GM18868 (cell line): ENCODE measurements around the gene AHRR.
A peak's percentile ranks its signal among the peaks of the same experiment; 100 is the strongest.
"Not testable (repeated sequence)": the region's sequence is repeated elsewhere in the genome, so short reads cannot be mapped to it uniquely, and the experiment has no call there.

Experiments used
- ATAC-seq: cut with Tn5 transposase; IDR thresholded peaks from one replicate; pipeline ENCODE4 v1.9.1; 2021; ENCODE audit warnings: mild to moderate bottlenecking, moderate library complexity; ENCODE audit not compliant: unreplicated experiment

Gene AHRR

GRCh38 chr5:362978-363765, 41.7 kb downstream of the AHRR start:
- no peak for ATAC-seq

- ATAC-seq: no peak
Measured at GRCh38 chr5:364497-364896, 43.0 kb downstream of the AHRR start.

DNA sequence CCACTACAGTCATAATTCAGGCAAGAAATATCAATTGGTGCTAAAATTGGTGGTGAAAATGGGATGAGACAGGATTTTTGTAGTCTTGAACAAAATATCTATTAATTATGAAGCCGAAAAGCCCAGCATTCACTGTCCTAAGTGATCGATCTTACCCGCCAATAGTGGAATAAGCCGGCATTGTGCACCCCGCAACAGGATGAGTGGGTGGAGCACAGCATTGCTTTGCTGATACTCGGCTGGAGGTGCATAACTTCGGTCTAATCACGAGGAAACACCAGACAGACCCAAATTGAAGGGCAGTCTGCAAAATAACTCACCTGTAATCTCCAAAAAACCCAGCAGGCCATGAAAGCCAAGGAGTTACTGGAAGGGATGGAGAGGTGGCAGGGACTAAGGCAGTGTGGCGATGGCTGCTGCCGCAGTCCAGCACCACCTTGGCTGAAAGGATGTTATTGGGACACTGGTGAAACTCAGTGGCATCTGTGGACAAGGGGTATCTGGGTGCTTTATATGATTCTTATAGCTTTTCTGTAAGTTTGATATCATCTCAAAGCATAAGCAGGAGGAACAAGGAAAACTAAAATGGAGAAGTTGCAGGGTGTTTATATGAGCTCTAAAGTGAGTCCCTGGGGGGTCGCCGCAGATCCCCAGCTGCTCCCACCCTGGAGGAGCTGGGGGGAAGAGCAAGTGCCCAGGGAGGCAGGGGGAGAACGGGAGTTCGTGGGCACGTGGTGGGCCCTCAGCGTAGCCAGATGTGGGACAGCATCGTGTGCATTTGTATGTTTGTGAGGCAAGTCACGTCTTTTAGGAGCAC, 45.2 kb downstream of the AHRR start:
- no peak for ATAC-seq

- ATAC-seq: no peak
Measured at GRCh38 chr5:367358-368130, 46.0 kb downstream of the AHRR start.

GRCh38 chr5:368183-369084, 46.9 kb downstream of the AHRR start:
- peak; percentile 75 for ATAC-seq

DNA sequence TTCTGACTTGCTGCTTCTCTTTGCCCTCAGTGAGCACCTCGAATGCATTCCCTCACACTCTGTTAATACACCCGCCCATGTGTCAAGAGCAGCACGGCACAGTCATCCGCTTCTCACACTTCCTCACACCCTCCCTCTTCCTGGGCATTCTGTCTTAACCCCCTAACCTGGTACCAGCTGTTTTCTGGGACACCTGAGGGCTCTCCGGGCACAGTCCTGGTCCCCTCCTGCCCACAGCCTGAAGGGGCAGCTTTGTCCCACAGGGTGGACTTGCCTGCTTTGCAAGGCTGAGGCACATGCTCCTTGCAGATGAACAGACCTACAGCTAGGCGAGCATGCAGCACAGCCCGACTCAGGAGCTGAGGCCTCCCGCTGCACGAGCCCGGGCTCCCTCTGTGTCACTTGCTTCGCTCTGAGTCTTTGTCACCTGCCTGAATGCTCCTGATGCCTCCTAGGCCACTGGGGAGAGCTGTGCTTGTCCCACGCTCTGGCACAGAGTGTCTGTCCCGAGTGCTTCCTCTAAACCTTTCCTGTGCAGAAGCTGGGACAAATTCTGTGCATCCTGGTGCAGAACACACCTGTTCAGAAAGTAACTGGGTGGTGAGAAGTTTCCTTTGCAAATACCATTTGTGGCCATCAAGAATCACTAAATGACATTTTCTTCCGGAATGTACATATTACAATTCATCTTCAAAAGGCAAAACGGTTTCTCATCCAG, 47.8 kb downstream of the AHRR start:
- ATAC-seq: peak; percentile 34

- ATAC-seq: not testable (repeated sequence)
Measured at GRCh38 chr5:369869-370236, 48.3 kb downstream of the AHRR start.

DNA sequence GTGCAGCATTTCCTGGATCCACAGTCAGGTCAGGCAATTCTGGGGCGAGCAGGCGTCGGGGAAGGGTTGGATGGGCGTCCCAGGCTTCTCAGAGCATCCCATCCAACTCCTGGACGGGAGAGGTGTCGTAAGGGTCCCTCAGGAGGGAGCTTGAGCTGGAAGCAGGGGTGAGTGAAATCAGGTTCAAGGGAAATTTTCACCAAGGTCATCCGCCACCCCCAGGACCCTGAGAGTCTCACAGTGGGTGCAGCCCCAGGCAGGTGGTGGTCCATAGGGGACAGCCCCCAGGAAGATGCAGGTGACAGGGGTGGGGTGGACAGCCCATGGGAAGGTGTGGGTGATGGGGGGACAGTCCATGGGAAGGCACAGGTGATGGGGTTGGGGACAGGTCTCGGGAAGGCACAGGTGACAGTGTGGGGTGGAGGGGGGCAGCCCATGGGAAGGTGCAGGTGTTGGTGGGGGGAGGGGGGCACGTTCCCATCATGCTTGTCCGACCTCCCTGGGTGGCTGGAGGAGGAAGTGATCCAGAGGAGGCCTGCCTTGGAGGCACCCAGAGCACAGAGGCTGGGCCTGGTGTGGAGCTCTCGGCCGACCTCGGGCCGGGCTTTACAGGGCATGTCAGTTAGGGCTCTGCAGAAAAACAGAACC, 48.9 kb downstream of the AHRR start:
- ATAC-seq: no peak

- ATAC-seq: no peak
Measured at GRCh38 chr5:370959-371810, 49.7 kb downstream of the AHRR start.

- ATAC-seq: no peak
Measured at GRCh38 chr5:371811-372555, 50.5 kb downstream of the AHRR start.

GRCh38 chr5:372556-372995, 51.1 kb downstream of the AHRR start:
- ATAC-seq: no peak

GRCh38 chr5:372996-373709, 51.6 kb downstream of the AHRR start:
- peak; percentile 2 for ATAC-seq

DNA sequence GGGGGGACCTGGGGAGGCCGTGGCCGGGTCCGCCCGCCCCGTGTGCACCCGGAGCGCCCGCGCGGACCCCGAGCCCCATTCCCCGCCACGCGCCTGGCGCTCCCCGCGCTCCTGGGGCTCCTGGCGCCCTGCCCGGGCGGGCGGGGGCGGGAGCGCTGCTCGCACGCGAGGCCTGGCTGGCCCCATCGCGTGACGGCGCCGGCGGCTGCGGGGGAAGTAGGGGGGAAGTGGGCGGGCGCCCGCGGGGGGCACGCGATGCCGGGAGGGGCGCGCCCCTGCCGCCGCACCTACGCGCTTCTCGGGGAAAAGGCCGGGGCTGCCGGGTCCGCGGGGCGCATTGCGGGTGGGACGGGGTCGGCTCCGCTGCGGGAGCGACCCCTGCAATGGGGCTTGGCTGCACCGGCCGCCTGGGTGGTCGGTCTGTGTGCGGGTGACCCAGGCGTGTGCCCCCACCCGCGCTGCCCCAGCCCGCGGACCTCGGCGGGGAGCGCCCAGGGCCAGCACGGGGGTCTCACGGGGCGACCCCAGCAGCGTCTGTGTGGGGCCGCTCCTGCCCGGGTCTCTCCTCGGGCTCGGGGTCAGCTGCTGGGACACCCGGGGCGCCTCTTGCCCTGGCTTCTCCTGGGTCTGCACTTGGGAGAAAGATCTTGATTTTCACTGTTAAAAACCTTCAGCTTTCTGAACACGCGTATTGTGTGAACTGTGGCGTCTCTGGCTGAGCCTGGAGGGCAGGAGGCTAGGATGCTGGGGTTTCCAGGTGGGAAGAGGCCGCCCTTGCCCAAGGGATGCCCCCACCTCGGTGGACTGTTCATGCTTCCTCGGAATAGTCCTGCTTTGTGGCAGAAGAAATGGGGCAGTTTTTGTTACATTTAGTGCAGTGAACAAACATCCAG, 52.4 kb downstream of the AHRR start:
- peak; percentile 28 for ATAC-seq

DNA sequence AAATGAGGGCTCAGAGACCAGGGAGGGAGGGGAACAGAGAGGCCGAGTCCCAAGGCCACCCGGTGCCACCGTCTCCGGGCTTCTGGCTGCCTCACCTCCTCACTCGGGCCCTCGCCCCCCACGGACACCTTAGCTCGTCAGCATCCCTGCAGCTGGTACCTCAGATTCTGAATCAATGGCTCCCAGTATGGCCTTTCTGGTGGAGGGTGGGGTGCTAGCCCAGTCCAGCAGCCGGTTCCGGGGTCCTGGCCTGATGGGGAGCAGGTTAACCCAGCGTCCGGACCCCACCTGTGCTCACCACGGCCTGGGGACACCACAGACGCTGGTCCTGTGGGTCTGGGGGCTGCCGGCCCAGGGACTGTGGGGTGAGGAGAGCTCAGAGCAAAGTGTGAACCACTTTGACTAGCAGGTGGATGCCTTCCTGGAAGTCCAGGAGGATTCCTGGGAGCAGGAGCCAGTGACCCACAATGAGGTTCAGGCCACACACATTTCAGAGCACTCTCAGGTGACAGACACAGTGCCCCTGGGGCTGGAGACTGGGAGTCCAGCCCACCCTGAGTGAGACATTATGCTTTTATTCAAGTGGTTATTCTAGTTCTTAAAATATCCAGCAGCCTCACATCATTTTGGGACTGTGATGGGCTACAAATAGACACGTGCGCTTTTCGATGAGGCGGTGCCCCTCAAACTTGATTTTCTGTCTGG, 53.3 kb downstream of the AHRR start:
- no peak for ATAC-seq

DNA sequence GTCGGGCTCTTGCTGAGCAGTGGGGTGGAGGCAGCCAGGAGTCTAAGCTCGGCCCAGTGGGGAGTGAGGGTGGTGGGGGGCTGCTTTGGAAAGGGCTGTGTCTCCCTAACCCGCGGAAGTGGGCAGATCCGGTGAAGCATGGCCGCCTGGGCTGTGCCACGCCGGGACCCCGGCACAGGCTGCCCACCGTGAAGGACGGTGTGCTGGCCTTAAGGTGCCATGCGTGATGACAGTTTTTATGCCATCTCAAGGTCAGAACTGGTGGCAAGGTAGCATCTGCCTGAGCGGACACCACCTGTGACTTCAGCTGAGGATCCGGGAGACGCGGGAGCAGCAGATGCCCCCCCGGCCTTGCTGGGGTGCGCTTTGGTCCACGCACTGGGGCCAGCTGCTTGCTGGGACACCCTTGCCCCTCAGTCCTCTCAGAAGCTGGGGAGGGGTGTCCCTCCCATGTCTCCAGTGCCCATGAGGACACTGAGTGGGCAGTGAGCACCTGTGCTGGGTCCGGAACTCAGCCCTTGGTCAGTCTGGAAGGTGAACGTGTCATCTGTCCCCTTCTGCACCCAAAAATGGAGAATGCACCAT, 53.9 kb downstream of the AHRR start:
- ATAC-seq: no peak
